Amygdala (tissue), 56 donors: ENCODE measurements around the gene BDKRB2.
A peak's percentile ranks its signal among the peaks of the same experiment; 100 is the strongest.

Experiments used
- DNase-seq, 56 donors: peaks; one replicate each; lab custom pipeline; 2025; lab: John Stamatoyannopoulos, UW

Gene BDKRB2

GRCh38 chr14:96265383-96266095, 60.9 kb downstream of the BDKRB2 start:
- DNase-seq: no peak

DNA sequence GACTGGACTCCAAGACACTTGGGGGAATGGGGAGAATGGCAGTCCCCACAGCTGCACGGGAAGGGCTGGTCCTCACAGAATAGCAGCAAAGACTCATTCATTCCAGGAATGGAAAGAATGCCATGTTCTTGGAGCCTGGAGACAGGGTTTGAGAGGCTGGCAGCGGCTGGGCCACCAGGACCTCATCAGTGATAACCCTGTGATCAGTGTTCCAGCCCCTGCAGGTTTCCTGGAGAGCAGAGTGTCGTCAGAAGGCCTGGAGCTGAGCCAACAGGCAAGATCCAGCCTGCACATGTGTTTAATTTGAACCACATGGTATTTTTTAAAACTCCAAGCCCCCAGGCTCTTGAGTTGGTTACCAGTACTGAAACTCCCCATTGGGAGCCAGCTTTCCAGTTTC, 62.7 kb downstream of the BDKRB2 start:
- no peak for DNase-seq

DNA sequence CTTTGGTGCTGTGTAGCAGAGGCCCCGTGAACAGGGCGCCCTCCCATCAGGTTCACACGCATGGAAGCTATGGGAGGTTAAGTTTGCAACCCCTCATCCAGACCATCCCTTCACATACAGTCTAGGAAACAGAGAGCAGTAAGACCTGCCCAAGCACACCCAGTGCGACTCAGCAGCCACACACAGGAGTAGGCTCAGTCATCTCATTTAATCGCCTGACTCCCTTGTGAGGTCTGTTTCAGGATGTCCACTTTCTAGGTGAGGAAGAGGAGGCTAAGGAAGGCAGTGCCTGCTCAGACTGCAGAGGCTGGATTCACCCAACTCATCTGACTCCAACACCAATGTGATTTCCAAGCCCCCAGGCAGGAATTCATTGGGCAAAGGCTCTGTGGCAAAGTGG, 63.3 kb downstream of the BDKRB2 start:
- DNase-seq: no peak

GRCh38 chr14:96268431-96269358, 64.1 kb downstream of the BDKRB2 start:
- no peak for DNase-seq

GRCh38 chr14:96269359-96269710, 64.7 kb downstream of the BDKRB2 start:
- DNase-seq: no peak

- no peak for DNase-seq
Measured at GRCh38 chr14:96270565-96271420, 66.2 kb downstream of the BDKRB2 start.

DNA sequence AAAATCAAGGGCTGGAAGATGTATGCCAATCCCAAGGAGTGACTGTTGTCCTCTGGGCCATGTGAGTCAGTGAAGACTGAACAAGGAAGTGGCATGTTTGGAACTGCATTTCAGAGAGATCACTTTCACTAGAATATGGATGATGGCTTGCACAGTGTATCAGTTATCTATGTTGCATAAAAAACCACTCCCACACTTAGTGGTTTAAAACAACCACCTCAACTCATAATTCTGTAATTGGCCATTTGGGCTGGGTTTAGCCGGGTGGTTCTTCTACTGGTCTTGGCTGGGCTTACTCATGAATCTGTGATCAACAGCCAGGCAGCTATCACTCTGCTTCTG, 66.8 kb downstream of the BDKRB2 start:
- no peak for DNase-seq

- no peak for DNase-seq
Measured at GRCh38 chr14:96272777-96273473, 68.3 kb downstream of the BDKRB2 start.

DNA sequence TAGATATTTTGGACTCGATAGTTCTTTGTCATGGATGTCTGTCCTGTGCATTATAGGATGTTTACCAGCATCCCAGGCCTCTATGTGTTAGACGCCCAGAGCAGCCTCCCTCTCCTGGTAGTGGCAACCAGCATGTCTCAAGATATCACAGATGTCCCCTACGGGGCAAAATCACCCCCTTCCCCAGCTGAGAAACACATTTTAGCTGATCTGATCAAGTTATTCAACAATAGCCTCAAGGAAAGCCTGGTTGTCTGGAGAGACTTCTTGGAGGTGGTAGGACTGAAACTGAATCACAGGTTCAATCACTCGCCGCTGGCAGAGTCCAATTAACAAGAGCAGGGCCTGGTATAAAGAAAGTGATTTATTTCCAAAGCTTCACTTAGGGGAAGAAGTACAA, 69.0 kb downstream of the BDKRB2 start:
- no peak for DNase-seq

GRCh38 chr14:96274122-96274521, 69.5 kb downstream of the BDKRB2 start:
- no peak for DNase-seq

- peak in 34 of 56 donors; percentile 5 to 73 (median 34) for DNase-seq
Measured at GRCh38 chr14:96274543-96274942, 69.9 kb downstream of the BDKRB2 start.

- peak in 52 of 56 donors; percentile 21 to 90 (median 62) for DNase-seq
Measured at GRCh38 chr14:96275177-96276112, 70.8 kb downstream of the BDKRB2 start.

GRCh38 chr14:96277890-96278289, 73.3 kb downstream of the BDKRB2 start:
- no peak for DNase-seq

GRCh38 chr14:96279564-96279963, 74.9 kb downstream of the BDKRB2 start:
- no peak for DNase-seq

DNA sequence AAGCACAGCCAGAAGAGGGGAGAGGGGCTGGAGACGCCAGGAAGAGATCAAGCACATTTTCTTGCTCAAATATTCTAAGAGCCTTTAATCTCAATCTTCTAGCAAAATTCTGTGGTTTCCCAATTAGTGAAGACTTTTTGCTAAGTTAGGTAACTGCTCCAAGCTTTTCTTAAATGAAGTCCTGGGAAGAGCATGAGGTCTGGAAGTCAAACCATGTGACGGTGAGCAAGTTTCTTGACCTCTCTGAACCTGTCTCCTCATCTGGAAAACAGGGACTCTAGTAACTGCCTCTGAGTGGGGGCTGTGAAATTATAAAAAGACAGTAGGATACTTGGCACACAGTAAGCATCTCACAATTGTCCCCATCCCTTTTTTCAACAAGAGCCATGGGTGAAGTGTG, 75.5 kb downstream of the BDKRB2 start:
- no peak for DNase-seq

GRCh38 chr14:96281486-96281885, 76.8 kb downstream of the BDKRB2 start:
- peak in 2 of 56 donors; percentile 9 to 18 for DNase-seq

GRCh38 chr14:96284008-96284407, 79.4 kb downstream of the BDKRB2 start:
- DNase-seq: no peak

- DNase-seq: no peak
Measured at GRCh38 chr14:96284430-96284829, 79.8 kb downstream of the BDKRB2 start.

- DNase-seq: no peak
Measured at GRCh38 chr14:96285667-96286066, 81.0 kb downstream of the BDKRB2 start.
